ENCODE results near the gene KCNQ5. TPM values are rescaled to one million over a fixed set of nuclear protein-coding genes. Genes with fewer than 3 reads are reported as not detected.

Gene KCNQ5
- total RNA-seq, 2 experiments from 2014 or later = 2.1 to 2.5 TPM

- CTCF ChIA-PET = no interaction called here
- no peak for ATAC-seq (ENCODE audit: poor library complexity)
Measured at GRCh38 chr6:72943699-72944098, 321.8 kb downstream of the KCNQ5 start.

GRCh38 chr6:72944660-72945059 lies 322.8 kb downstream of the KCNQ5 start:
- Mint-ChIP-seq H3K4me3 (no peak overlapping the region), H3K36me3 (ENCODE audit: low read depth) (no peaks in the 10 kb centered on the region), H3K9me3 (no peaks in the 10 kb centered on the region), H3K27me3 (no peaks in the 10 kb centered on the region), H3K27ac (no peak overlapping the region), H3K4me1 (ENCODE audit: low read depth) (no peaks in the 10 kb centered on the region)
- no peak overlapping the region for H3K27ac ChIP-seq (ENCODE audit: low read depth in 1 of 2, low read length in 2 of 2)
- ATAC-seq (ENCODE audit: poor library complexity) = no peak
- no peaks in the 10 kb centered on the region for H3K9me3 ChIP-seq (ENCODE audit: control insufficient read depth in 1 of 2, insufficient read depth in 1 of 2, low read length in 2 of 2)
- ChIA-PET CTCF (no interaction called here), POLR2A (no interaction called here)
- intact Hi-C loops (cut with DNase I, micrococcal nuclease) = no loop called here
- no peak overlapping the region for H3K4me3 ChIP-seq (ENCODE audit: low read length)
- no peaks in the 10 kb centered on the region for H3K4me1 ChIP-seq (ENCODE audit: insufficient read depth, low read length)
- no peaks in the 10 kb centered on the region for H3K36me3 ChIP-seq (ENCODE audit: insufficient read depth, low read length)
- TF ChIP-seq CTCF (IDR thresholded peaks at IDR 0.05) = no peak
- no peak for DNase-seq
- H3K27me3 ChIP-seq (ENCODE audit: control insufficient read depth in 1 of 2, insufficient read depth in 2 of 2, low read length in 2 of 2) = no peaks in the 10 kb centered on the region

More at GRCh38 chr6:72943699-72944098, 321.8 kb downstream of the KCNQ5 start:
- Mint-ChIP-seq H3K36me3 (ENCODE audit: low read depth) (no peaks in the 10 kb centered on the region), H3K4me3 (no peak overlapping the region), H3K27me3 (no peaks in the 10 kb centered on the region), H3K9me3 (no peaks in the 10 kb centered on the region), H3K4me1 (ENCODE audit: low read depth) (no peaks in the 10 kb centered on the region), H3K27ac (no peak overlapping the region)
- Histone ChIP-seq H3K27me3 (ENCODE audit: control insufficient read depth in 1 of 2, insufficient read depth in 2 of 2, low read length in 2 of 2) (no peaks in the 10 kb centered on the region), H3K4me3 (ENCODE audit: low read length) (no peak overlapping the region), H3K9me3 (ENCODE audit: control insufficient read depth in 1 of 2, insufficient read depth in 1 of 2, low read length in 2 of 2) (no peaks in the 10 kb centered on the region), H3K27ac (ENCODE audit: low read depth in 1 of 2, low read length in 2 of 2) (no peak overlapping the region), H3K4me1 (ENCODE audit: insufficient read depth, low read length) (no peaks in the 10 kb centered on the region), H3K36me3 (ENCODE audit: insufficient read depth, low read length) (no peaks in the 10 kb centered on the region)
- POLR2A ChIA-PET = no interaction called here
- intact Hi-C loops (cut with DNase I, micrococcal nuclease) = no loop called here
- DNase-seq = no peak
- no peak for TF ChIP-seq CTCF (IDR thresholded peaks at IDR 0.05)

GRCh38 chr6:72946774-72947173 lies 324.9 kb downstream of the KCNQ5 start:
- H3K4me1 Mint-ChIP-seq (ENCODE audit: low read depth) = no peaks in the 10 kb centered on the region
- H3K9me3 Mint-ChIP-seq = no peaks in the 10 kb centered on the region
- DNase-seq (no peak), ATAC-seq (ENCODE audit: poor library complexity) (no peak)
- no peak for TF ChIP-seq CTCF (IDR thresholded peaks at IDR 0.05)
- Histone ChIP-seq H3K4me3 (ENCODE audit: low read length) (no peak overlapping the region), H3K9me3 (ENCODE audit: control insufficient read depth in 1 of 2, insufficient read depth in 1 of 2, low read length in 2 of 2) (no peaks in the 10 kb centered on the region), H3K4me1 (ENCODE audit: insufficient read depth, low read length) (no peaks in the 10 kb centered on the region), H3K27ac (ENCODE audit: low read depth in 1 of 2, low read length in 2 of 2) (no peak overlapping the region), H3K36me3 (ENCODE audit: insufficient read depth, low read length) (no peaks in the 10 kb centered on the region), H3K27me3 (ENCODE audit: control insufficient read depth in 1 of 2, insufficient read depth in 2 of 2, low read length in 2 of 2) (no peaks in the 10 kb centered on the region)
- H3K27me3 Mint-ChIP-seq = no peaks in the 10 kb centered on the region
- ChIA-PET CTCF (no interaction called here), POLR2A (no interaction called here)
- intact Hi-C loops (cut with DNase I, micrococcal nuclease) = no loop called here
- H3K4me3 Mint-ChIP-seq = no peak overlapping the region
- no peaks in the 10 kb centered on the region for H3K36me3 Mint-ChIP-seq (ENCODE audit: low read depth)
- H3K27ac Mint-ChIP-seq = no peak overlapping the region

Data from CD4-positive, alpha-beta T cell (primary cell).